Loucy (cell line): Measurements from ENCODE around the gene FMN2.

Experiments
- H2AFZ ChIP-seq: fragments of 200-600 bp; sonication (generic); 2 replicates; pipeline ENCODE4 v1.6.0; 2016; ENCODE audit warnings: antibody characterized with exemption, mild to moderate bottlenecking, low read length, moderate library complexity
- H3F3A ChIP-seq: fragments of 200-600 bp; 2 replicates; pipeline ENCODE4 v1.6.0; 2016; ENCODE audit warnings: antibody characterized with exemption, low read depth, mild to moderate bottlenecking
- H3K27me3 ChIP-seq: fragments of 200-600 bp; sonication (generic); 2 replicates; pipeline ENCODE4 v1.6.1; 2014; ENCODE audit warnings: low read length, mild to moderate bottlenecking; ENCODE audit not compliant: insufficient read depth, poor library complexity, severe bottlenecking
- H3K36me3 ChIP-seq: fragments of 200-600 bp; sonication (generic); 2 replicates; pipeline ENCODE4 v1.6.1; 2016; ENCODE audit warnings: low read length; ENCODE audit not compliant: insufficient read depth
- H3K4me1 ChIP-seq: fragments of 200-600 bp; sonication (generic); 2 replicates; pipeline ENCODE4 v1.5.1; 2014; ENCODE audit warnings: low read length, mild to moderate bottlenecking; ENCODE audit not compliant: insufficient read depth, poor library complexity, severe bottlenecking
- H3K4me2 ChIP-seq: fragments of 200-600 bp; sonication (generic); 2 replicates; pipeline ENCODE4 v1.6.0; 2014; ENCODE audit warnings: antibody characterized with exemption, low read length, low read depth, mild to moderate bottlenecking; ENCODE audit not compliant: poor library complexity, severe bottlenecking
- H3K4me3 ChIP-seq: fragments of 200-600 bp; sonication (generic); 2 replicates; pipeline ENCODE4 v1.5.1; 2014; ENCODE audit warnings: low read length, mild to moderate bottlenecking, mixed read lengths; ENCODE audit not compliant: poor library complexity, severe bottlenecking
- H3K79me2 ChIP-seq: fragments of 200-600 bp; sonication (generic); 2 replicates; pipeline ENCODE4 v1.6.1; 2014; ENCODE audit warnings: low read length; ENCODE audit not compliant: insufficient read depth
- H3K9ac ChIP-seq: fragments of 200-600 bp; sonication (generic); 2 replicates; pipeline ENCODE4 v1.6.0; 2014; ENCODE audit warnings: mild to moderate bottlenecking, low read depth, low read length, moderate library complexity; ENCODE audit not compliant: poor library complexity, severe bottlenecking
- H3K9me2 ChIP-seq: fragments of 200-600 bp; sonication (generic); replicated peaks from 2 replicates; pipeline ENCODE4 v1.6.1; 2016; ENCODE audit warnings: low read depth, low read length, mixed read lengths
- H3K9me3 ChIP-seq: fragments of 200-600 bp; sonication (generic); 2 replicates; pipeline ENCODE4 v1.6.1; 2014; ENCODE audit warnings: mild to moderate bottlenecking, antibody characterized with exemption, low read length, low read depth; ENCODE audit not compliant: insufficient read depth
- H4K20me1 ChIP-seq: fragments of 200-600 bp; sonication (generic); 2 replicates; pipeline ENCODE4 v1.6.0; 2014; ENCODE audit warnings: antibody characterized with exemption, low read length, mild to moderate bottlenecking; ENCODE audit not compliant: insufficient read depth, poor library complexity, severe bottlenecking
- CTCF ChIP-seq: fragments of 200-600 bp; sonication (generic); conservative IDR thresholded peaks from 2 replicates; pipeline ENCODE4 v1.5.1; 2014; ENCODE audit warnings: mild to moderate bottlenecking, antibody characterized with exemption, low read length
- EZH2phosphoT487 ChIP-seq: fragments of 200-600 bp; IDR thresholded peaks from 2 replicates; pipeline ENCODE4 v1.6.1; 2018; ENCODE audit warnings: antibody characterized with exemption, mild to moderate bottlenecking, moderate library complexity, borderline replicate concordance

The FMN2 gene

DNA sequence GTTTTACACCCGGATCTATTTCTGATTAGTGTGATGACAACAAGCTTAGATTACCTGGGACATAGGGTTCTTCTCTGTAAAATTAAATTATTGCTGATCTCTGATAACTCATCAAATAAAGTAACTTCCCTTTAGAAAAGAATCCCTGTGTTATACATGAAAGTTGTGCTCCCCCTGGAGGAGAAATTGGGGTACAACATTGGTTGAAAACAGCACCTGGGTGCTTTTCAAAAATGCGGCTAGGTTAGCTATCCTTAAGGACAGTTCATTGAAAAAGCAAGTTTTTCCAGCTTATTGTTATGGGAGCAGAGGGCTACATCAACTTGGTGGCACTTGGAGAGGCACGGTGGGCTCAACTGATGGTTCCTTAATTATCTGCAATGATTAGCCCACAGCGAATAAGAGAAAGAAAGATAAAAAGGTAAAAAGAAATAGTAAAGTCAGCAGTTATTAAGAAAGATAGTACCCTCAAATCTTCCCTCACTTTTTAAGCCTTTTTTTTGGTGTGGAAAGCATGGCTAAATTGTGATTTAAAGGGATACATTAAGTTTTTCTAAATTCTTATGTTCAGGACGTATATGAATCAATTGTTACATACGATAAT, 97.8 kb downstream of the FMN2 start:
- no peak overlapping the region for H3K4me3 ChIP-seq

DNA sequence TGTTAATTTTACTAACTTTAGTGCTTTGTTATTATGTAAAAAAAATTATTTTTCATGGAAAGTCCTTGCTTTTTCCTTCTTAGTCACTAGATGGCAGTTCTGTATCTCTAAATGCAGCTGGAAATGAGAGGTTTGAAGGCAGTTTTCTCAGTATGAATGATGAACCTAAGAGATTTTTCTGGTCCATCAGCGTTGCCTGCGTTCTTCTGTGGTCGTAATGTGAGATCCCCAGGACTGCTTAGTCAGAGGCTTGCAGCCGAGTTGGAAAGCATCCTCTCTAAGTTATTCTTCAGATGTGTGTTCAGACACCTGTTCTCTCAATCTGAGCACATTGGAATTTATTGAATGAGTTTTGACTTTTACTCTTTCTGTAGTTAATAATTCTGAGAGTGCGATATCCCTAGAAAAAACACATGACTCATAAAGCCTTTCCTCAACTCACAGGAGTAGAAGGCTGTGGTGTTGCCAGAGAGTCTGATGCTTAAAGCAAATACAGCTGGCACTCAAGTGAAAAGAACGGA, 99.3 kb downstream of the FMN2 start:
- Histone ChIP-seq H3K27me3 (no peaks in the 10 kb centered on the region), H3K79me2 (no peaks in the 10 kb centered on the region), H3K36me3 (no peaks in the 10 kb centered on the region), H3K4me2 (no peak overlapping the region), H3K9ac (no peak overlapping the region), H3K9me3 (no peaks in the 10 kb centered on the region), H4K20me1 (no peaks in the 10 kb centered on the region), H3F3A (no peaks in the 10 kb centered on the region), H2AFZ (no peak overlapping the region), H3K4me3 (no peak overlapping the region), H3K4me1 (no peaks in the 10 kb centered on the region), H3K9me2 (no peaks in the 10 kb centered on the region)
- TF ChIP-seq CTCF (peak; percentile 48), EZH2phosphoT487 (no peak)

More for the DNA sequence above, 97.8 kb downstream of the FMN2 start:
- H3K9me2 ChIP-seq: no peaks in the 10 kb centered on the region
- H3K27me3 ChIP-seq: no peaks in the 10 kb centered on the region
- H3F3A ChIP-seq: no peaks in the 10 kb centered on the region
- no peak for TF ChIP-seq EZH2phosphoT487
- TF ChIP-seq CTCF: peak; percentile 88
- no peak overlapping the region for H3K9ac ChIP-seq
- H4K20me1 ChIP-seq: no peaks in the 10 kb centered on the region
- no peaks in the 10 kb centered on the region for H3K79me2 ChIP-seq
- H3K36me3 ChIP-seq: no peaks in the 10 kb centered on the region
- no peaks in the 10 kb centered on the region for H3K4me1 ChIP-seq
- H3K4me2 ChIP-seq: no peak overlapping the region
- H3K9me3 ChIP-seq: no peaks in the 10 kb centered on the region
- no peak overlapping the region for H2AFZ ChIP-seq

DNA sequence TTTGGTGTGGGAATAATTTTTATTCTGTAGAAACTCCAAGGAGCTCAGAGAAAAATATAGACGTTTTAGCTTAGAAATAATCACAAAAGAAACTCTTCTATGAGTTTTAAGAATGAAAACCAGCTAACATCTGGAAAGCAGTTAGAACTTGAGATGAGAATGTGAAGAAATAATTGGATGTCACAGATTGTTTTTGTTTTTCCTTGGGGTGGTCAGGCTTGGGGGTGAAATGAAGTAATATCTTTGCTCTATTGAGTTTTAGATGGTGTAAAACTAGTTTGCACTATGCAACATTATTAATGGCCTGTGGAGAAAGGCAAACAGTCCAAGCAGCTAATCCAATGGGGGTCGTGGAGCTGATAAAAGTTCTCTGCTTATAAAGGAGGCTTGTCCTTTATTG, 101.2 kb downstream of the FMN2 start:
- Histone ChIP-seq H3K27me3 (no peaks in the 10 kb centered on the region), H2AFZ (no peak overlapping the region), H3F3A (no peaks in the 10 kb centered on the region), H3K9ac (no peak overlapping the region), H3K4me2 (no peak overlapping the region), H3K9me3 (no peaks in the 10 kb centered on the region), H3K79me2 (no peaks in the 10 kb centered on the region), H3K9me2 (no peaks in the 10 kb centered on the region), H3K4me1 (no peaks in the 10 kb centered on the region), H3K36me3 (no peaks in the 10 kb centered on the region), H4K20me1 (no peaks in the 10 kb centered on the region), H3K4me3 (no peak overlapping the region)
- no peak for TF ChIP-seq EZH2phosphoT487
- TF ChIP-seq CTCF: no peak
